GM12878 (cell line): ENCODE results near the gene COPS7A. TPM values are rescaled to one million over a fixed set of nuclear protein-coding genes. Genes with fewer than 3 reads are reported as not detected.

ENCODE experiments used
- ATAC-seq: fragments of 200-7000 bp; cut with Tn5 transposase; 3 replicates; pipeline ENCODE4 v1.9.1; 2020; ENCODE audit warnings: mild to moderate bottlenecking, moderate library complexity
- BruUV-seq: library from RNA; stranded (reverse); fragments of 400-500 nt; replicated peaks from 2 replicates; lab custom pipeline; 2021; lab: Mats Ljungman, UMichigan
- CTCF ChIA-PET: fragments of 300-600 bp; sonication (Branson Sonifier 250); formaldehyde crosslinking; extraction: SDS; loops from one replicate; lab custom pipeline; 2021; ENCODE audit warnings: inconsistent platforms; lab: Yijun Ruan, JAX
- POLR2A ChIA-PET: fragments of 350-600 bp; formaldehyde crosslinking; extraction: SDS; loops from one replicate; lab custom pipeline; 2021; ENCODE audit warnings: inconsistent platforms; lab: Charles Lee
- RAD21 ChIA-PET: fragments of 300-600 bp; sonication (Branson Sonifier 250); formaldehyde crosslinking; loops from one replicate; lab custom pipeline; 2023; ENCODE audit warnings: antibody characterized with exemption; ENCODE audit not compliant: unreplicated experiment; lab: Charles Lee
- SMC1A ChIA-PET: fragments of 300-600 bp; sonication (Branson Sonifier 250); formaldehyde crosslinking; loops from one replicate; lab custom pipeline; 2023; ENCODE audit not compliant: unreplicated experiment, uncharacterized antibody; lab: Charles Lee
- DNase-seq: peaks from one replicate; pipeline ENCODE4 v3.0.0-alpha.2; 2011; ENCODE audit warnings: low read depth, low spot score
- FAIRE-seq: peaks from 3 replicates; lab custom pipeline; 2011; peaks lifted over from hg19 to GRCh38; lab: Jason Lieb, UNC
- H2AFZ ChIP-seq: 2 replicates; pipeline ENCODE4 v1.6.0; 2011; ENCODE audit warnings: low read depth, low read length, control low read depth; ENCODE audit not compliant: control insufficient read depth
- H3K27ac ChIP-seq: 2 replicates; pipeline ENCODE4 v1.5.1; 2011; ENCODE audit warnings: control low read depth; ENCODE audit not compliant: control insufficient read depth, insufficient read depth
- H3K27me3 ChIP-seq, 2 experiments: replicated peaks in 1 of 2; 2 replicates each; pipeline versions ENCODE4 v1.6.0 to v1.6.1; 2011; ENCODE audit warnings: low read length in 1 of 2; ENCODE audit not compliant: control insufficient read depth in 2 of 2, insufficient read depth in 2 of 2
- H3K36me3 ChIP-seq, 2 experiments: 2 replicates each; pipeline ENCODE4 v1.5.1; 2011; ENCODE audit warnings: low read length in 1 of 2; ENCODE audit not compliant: control insufficient read depth in 2 of 2, insufficient read depth in 2 of 2
- H3K4me1 ChIP-seq: 2 replicates; pipeline ENCODE4 v1.6.1; 2011; ENCODE audit warnings: mild to moderate bottlenecking, low read length, moderate library complexity, mixed read lengths; ENCODE audit not compliant: control insufficient read depth, insufficient read depth
- H3K4me2 ChIP-seq: 2 replicates; pipeline ENCODE4 v1.6.0; 2011; ENCODE audit warnings: control low read depth; ENCODE audit not compliant: control insufficient read depth, insufficient read depth
- H3K4me3 ChIP-seq: fragments of 200-600 bp; sonication (generic); 2 replicates; pipeline ENCODE4 v1.5.1; 2016
- H3K79me2 ChIP-seq: 2 replicates; pipeline ENCODE4 v1.6.0; 2011; ENCODE audit warnings: low read length; ENCODE audit not compliant: control insufficient read depth, insufficient read depth
- H3K9ac ChIP-seq: 2 replicates; pipeline ENCODE4 v1.8.0; 2011; ENCODE audit warnings: low read length, control low read depth, mixed read lengths; ENCODE audit not compliant: control insufficient read depth, insufficient read depth
- H3K9me3 ChIP-seq: replicated peaks from 3 replicates; pipeline ENCODE4 v1.5.1; 2011; ENCODE audit warnings: mild to moderate bottlenecking, low read length; ENCODE audit not compliant: control insufficient read depth, insufficient read depth
- H4K20me1 ChIP-seq: 2 replicates; pipeline ENCODE4 v1.6.0; 2011; ENCODE audit not compliant: control insufficient read depth, insufficient read depth
- EED ChIP-seq: sonication (generic); IDR thresholded peaks from 2 replicates; pipeline ENCODE4 v1.6.1; 2016; ENCODE audit warnings: antibody characterized with exemption, low read depth
- NFYA ChIP-seq: IDR thresholded peaks from 2 replicates; pipeline ENCODE4 v1.6.1; 2011; ENCODE audit warnings: low read depth, mild to moderate bottlenecking, low read length, improper control_type of control experiment, borderline replicate concordance
- RAD21 ChIP-seq: IDR thresholded peaks from 2 replicates; pipeline ENCODE4 v1.6.1; 2011; ENCODE audit warnings: mild to moderate bottlenecking, low read depth, low read length, moderate library complexity; ENCODE audit not compliant: insufficient read depth
- RUNX3 ChIP-seq: IDR thresholded peaks from 2 replicates; pipeline ENCODE4 v1.6.1; 2012; ENCODE audit warnings: low read length, inconsistent platforms
- SMC3 ChIP-seq: IDR thresholded peaks from 2 replicates; pipeline ENCODE4 v1.6.1; 2011; ENCODE audit warnings: low read length, improper control_type of control experiment, borderline replicate concordance
- YY1 ChIP-seq: IDR thresholded peaks from 2 replicates; pipeline ENCODE4 v1.6.1; 2011; ENCODE audit warnings: low read depth, mild to moderate bottlenecking, low read length
- WGBS: methylation state at CpG from one replicate; pipeline ENCODE4 v1.1.6; 2016; ENCODE audit warnings: low lambda C conversion rate; ENCODE audit not compliant: insufficient replicate concordance, insufficient coverage; ENCODE audit errors: missing lambda C conversion rate; 5-methylcytosine and 5-hydroxymethylcytosine counted together
- in situ Hi-C: fragments of 300-500 bp; cut with MboI; formaldehyde crosslinking; loops from 9 replicates; pipeline ENCODE4 v1.14.3; 2018; ENCODE audit warnings: mixed read lengths
- intact Hi-C: fragments of 100-400 bp; cut with micrococcal nuclease; formaldehyde crosslinking; loops from one replicate; pipeline ENCODE4 v1.14.2; 2022; ENCODE audit not compliant: unreplicated experiment
- polyA plus RNA-seq, 11 experiments: library from polyadenylated mRNA; depleted of rRNA in 4 of 11; unstranded in 6 of 11; stranded (reverse) in 5 of 11; fragments of >200 nt; fragmentation: Nextera tagmentation in 4 of 11; fragmentation: Illumina TruSeq in 1 of 11; extraction: Ambion mirVana in 4 of 11; extraction: Trizol in 1 of 11; gene quantifications; 1 replicate in 1 of 11; 2 replicates in 10 of 11; pipeline versions ENCODE4 v1.2.1 to v1.2.3, GENCODE V29; 2011 to 2016; ENCODE audit warnings: inconsistent platforms in 2 of 11, missing spikeins in 2 of 11, low read depth in 1 of 11
- total RNA-seq, 4 experiments: library from RNA; depleted of rRNA in 3 of 4; stranded (reverse); fragments of >200 nt in 3 of 4; fragmentation: Illumina TruSeq in 1 of 4; extraction: Trizol in 1 of 4; gene quantifications; 2 replicates each; pipeline versions ENCODE4 v1.2.1 to v1.2.3, GENCODE V29; 2013 to 2021
- TF ChIP-seq, protein P1 (sequence below), 3 experiments: IDR thresholded peaks in 2 of 3; conservative IDR thresholded peaks in 1 of 3; 2 replicates each; pipeline ENCODE4 v1.5.1; 2011; ENCODE audit warnings: low read depth in 3 of 3, low read length in 3 of 3, mild to moderate bottlenecking in 3 of 3, control low read depth in 2 of 3, moderate library complexity in 2 of 3, inconsistent platforms in 1 of 3, mixed read lengths in 1 of 3; ENCODE audit not compliant: control insufficient read depth in 2 of 3, insufficient read depth in 1 of 3; ENCODE audit errors: extremely low read depth in 1 of 3

COPS7A gene
- total and polyA plus RNA-seq, 10 of the 15 experiments (the other 5 are each of a cell fraction or from before 2014, with no cell fraction given) = 25.7 to 74.0 (median 51.9) TPM

- peak; percentile 65 for ATAC-seq
- Histone ChIP-seq H3K79me2 (no peaks in the 10 kb centered on the region), H3K9me3 (no peaks in the 10 kb centered on the region), H3K4me3 (no peak overlapping the region), H4K20me1 (no peaks in the 10 kb centered on the region), H3K36me3 (no peaks in the 10 kb centered on the region), H3K27ac (no peak overlapping the region), H3K4me2 (no peak overlapping the region), H3K9ac (no peak overlapping the region), H2AFZ (no peak overlapping the region), H3K27me3 (peaks cover 13 to 16% of the 10 kb centered on the region in 2 experiments), H3K4me1 (peaks cover 12% of the 10 kb centered on the region)
- no peak for TF ChIP-seq EED
- peak; percentile 63; the same call in 1 of the 2 replicates for TF ChIP-seq YY1
- peak; percentile 71 for TF ChIP-seq RAD21
- TF ChIP-seq, protein P1, sequence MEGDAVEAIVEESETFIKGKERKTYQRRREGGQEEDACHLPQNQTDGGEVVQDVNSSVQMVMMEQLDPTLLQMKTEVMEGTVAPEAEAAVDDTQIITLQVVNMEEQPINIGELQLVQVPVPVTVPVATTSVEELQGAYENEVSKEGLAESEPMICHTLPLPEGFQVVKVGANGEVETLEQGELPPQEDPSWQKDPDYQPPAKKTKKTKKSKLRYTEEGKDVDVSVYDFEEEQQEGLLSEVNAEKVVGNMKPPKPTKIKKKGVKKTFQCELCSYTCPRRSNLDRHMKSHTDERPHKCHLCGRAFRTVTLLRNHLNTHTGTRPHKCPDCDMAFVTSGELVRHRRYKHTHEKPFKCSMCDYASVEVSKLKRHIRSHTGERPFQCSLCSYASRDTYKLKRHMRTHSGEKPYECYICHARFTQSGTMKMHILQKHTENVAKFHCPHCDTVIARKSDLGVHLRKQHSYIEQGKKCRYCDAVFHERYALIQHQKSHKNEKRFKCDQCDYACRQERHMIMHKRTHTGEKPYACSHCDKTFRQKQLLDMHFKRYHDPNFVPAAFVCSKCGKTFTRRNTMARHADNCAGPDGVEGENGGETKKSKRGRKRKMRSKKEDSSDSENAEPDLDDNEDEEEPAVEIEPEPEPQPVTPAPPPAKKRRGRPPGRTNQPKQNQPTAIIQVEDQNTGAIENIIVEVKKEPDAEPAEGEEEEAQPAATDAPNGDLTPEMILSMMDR (IDR thresholded peaks at IDR 0.05 in 2 of 3, conservative IDR thresholded peaks at IDR 0.05 in 1 of 3; ENCODE audit: control insufficient read depth in 2 of 3, extremely low read depth in 1 of 3, insufficient read depth in 1 of 3, low read depth in 3 of 3, low read length in 3 of 3) = peak; percentile 50 to 63 (median 60); a peak in 5 of 6 replicates
- TF ChIP-seq SMC3 = peak; percentile 67
- TF ChIP-seq NFYA = no peak
- peak; percentile 69 for TF ChIP-seq RUNX3
- no peak for DNase-seq
- ChIA-PET RAD21 (interaction anchor here (0.7 to 1.3 kb wide), 3 partner anchors 8 to 147 kb away, joined by 3 read pairs; partner anchors contain the start of gene ZNF384), CTCF (interaction anchor here (0.7 to 1.7 kb wide), 8 partner anchors 14 to 144 kb away, joined by 3 to 9 read pairs (median 4); partner anchors contain the start of genes COPS7A and MLF2), SMC1A (interaction anchor here (0.9 to 3.9 kb wide), 4 partner anchors 26 to 144 kb away, joined by 4 to 16 read pairs (median 6); partner anchors contain the start of gene COPS7A), POLR2A (no interaction called here)
- FAIRE-seq = no peak
- in situ Hi-C loops = no loop called here
- intact Hi-C loops = loop anchor here (1.0 kb wide), 1 partner anchor 80 kb away; no protein-coding TSS in a partner anchor
- no TSS peak for BruUV-seq
- WGBS = 59% methylated on average over 11 of the region's 17 CpGs
These were observed 26.1 kb upstream of the COPS7A start for GRCh38 chr12:6697584-6698351.
